ENCODE results near the gene SCAMP1.

Gene SCAMP1

GRCh38 chr5:78496373-78496772 is 136.0 kb downstream of the SCAMP1 start:
- no peak overlapping the region for H3K27ac ChIP-seq (ENCODE audit: low read depth, low read length)
- peaks cover 91% of the 10 kb centered on the region for H3K79me2 ChIP-seq (ENCODE audit: insufficient read depth, low read length)
- H3K36me3 ChIP-seq (ENCODE audit: low read length): 0 out of 2 replicates have a peak, but pooled peaks cover 2% of the 10 kb centered on the region
- no peak overlapping the region for H3K4me2 ChIP-seq (ENCODE audit: low read depth, low read length, poor library complexity, severe bottlenecking)
- TF ChIP-seq EZH2phosphoT487 (conservative IDR thresholded peaks at IDR 0.05; ENCODE audit: low read length) (no peak), CTCF (IDR thresholded peaks at IDR 0.05; ENCODE audit: insufficient read depth, low read length, poor library complexity, severe bottlenecking) (no peak)
- H3F3A ChIP-seq (ENCODE audit: insufficient read depth): no peaks in the 10 kb centered on the region; the same call in 1 of the 2 replicates
- H3K9ac ChIP-seq (ENCODE audit: low read length): no peak overlapping the region
- H3K27me3 ChIP-seq (ENCODE audit: low read length): no peaks in the 10 kb centered on the region
- no peak overlapping the region for H2AFZ ChIP-seq (ENCODE audit: low read depth, low read length, severe bottlenecking)
- no peaks in the 10 kb centered on the region for H4K20me1 ChIP-seq (ENCODE audit: low read depth, low read length)
- no peaks in the 10 kb centered on the region for H3K9me2 ChIP-seq (replicated peaks; ENCODE audit: insufficient read depth, low read length)
- no peak overlapping the region for H3K4me3 ChIP-seq (ENCODE audit: insufficient read depth, low read length, poor library complexity, severe bottlenecking)
- H3K9me3 ChIP-seq (ENCODE audit: insufficient read depth, low read length): no peaks in the 10 kb centered on the region

- Histone ChIP-seq H3K9me3 (ENCODE audit: insufficient read depth, low read length) (no peaks in the 10 kb centered on the region), H3K79me2 (ENCODE audit: insufficient read depth, low read length) (peaks cover 94% of the 10 kb centered on the region), H3K9ac (ENCODE audit: low read length) (no peak overlapping the region), H3K4me2 (ENCODE audit: low read depth, low read length, poor library complexity, severe bottlenecking) (no peak overlapping the region), H2AFZ (ENCODE audit: low read depth, low read length, severe bottlenecking) (no peak overlapping the region), H3F3A (ENCODE audit: insufficient read depth) (no peaks in the 10 kb centered on the region; the same call in none of the 2 replicates), H3K4me3 (ENCODE audit: insufficient read depth, low read length, poor library complexity, severe bottlenecking) (no peak overlapping the region), H4K20me1 (ENCODE audit: low read depth, low read length) (no peaks in the 10 kb centered on the region), H3K9me2 (replicated peaks; ENCODE audit: insufficient read depth, low read length) (no peaks in the 10 kb centered on the region), H3K27me3 (ENCODE audit: low read length) (no peaks in the 10 kb centered on the region), H3K27ac (ENCODE audit: low read depth, low read length) (peak overlapping the region; percentile 38; the same call in 1 of the 2 replicates), H3K36me3 (ENCODE audit: low read length) (peaks cover 2% of the 10 kb centered on the region; the same call in 1 of the 2 replicates)
- TF ChIP-seq CTCF (IDR thresholded peaks at IDR 0.05; ENCODE audit: insufficient read depth, low read length, poor library complexity, severe bottlenecking) (no peak), EZH2phosphoT487 (conservative IDR thresholded peaks at IDR 0.05; ENCODE audit: low read length) (no peak)
Observed at GRCh38 chr5:78497573-78498533, 137.4 kb downstream of the SCAMP1 start.

- Histone ChIP-seq H3K36me3 (ENCODE audit: low read length) (no peaks in the 10 kb centered on the region; the same call in 1 of the 2 replicates), H3F3A (ENCODE audit: insufficient read depth) (no peaks in the 10 kb centered on the region; the same call in 1 of the 2 replicates), H2AFZ (ENCODE audit: low read depth, low read length, severe bottlenecking) (no peak overlapping the region), H4K20me1 (ENCODE audit: low read depth, low read length) (no peaks in the 10 kb centered on the region), H3K9me3 (ENCODE audit: insufficient read depth, low read length) (no peaks in the 10 kb centered on the region), H3K4me3 (ENCODE audit: insufficient read depth, low read length, poor library complexity, severe bottlenecking) (no peak overlapping the region), H3K9me2 (replicated peaks; ENCODE audit: insufficient read depth, low read length) (no peaks in the 10 kb centered on the region), H3K79me2 (ENCODE audit: insufficient read depth, low read length) (peaks cover 90% of the 10 kb centered on the region), H3K4me2 (ENCODE audit: low read depth, low read length, poor library complexity, severe bottlenecking) (no peak overlapping the region), H3K27me3 (ENCODE audit: low read length) (no peaks in the 10 kb centered on the region), H3K9ac (ENCODE audit: low read length) (no peak overlapping the region), H3K27ac (ENCODE audit: low read depth, low read length) (no peak overlapping the region)
- TF ChIP-seq CTCF (IDR thresholded peaks at IDR 0.05; ENCODE audit: insufficient read depth, low read length, poor library complexity, severe bottlenecking) (no peak), EZH2phosphoT487 (conservative IDR thresholded peaks at IDR 0.05; ENCODE audit: low read length) (no peak)
Observed at GRCh38 chr5:78499485-78499884, 139.1 kb downstream of the SCAMP1 start.
